PC-3 (cell line): ENCODE results near the gene CELF2.

ENCODE experiments used
- EZH2 ChIP-seq: fragments of 300-600 bp; sonication (generic); IDR thresholded peaks from one replicate; pipeline ENCODE4 v1.6.1; 2017; ENCODE audit warnings: antibody characterized with exemption, mild to moderate bottlenecking, low read length; ENCODE audit not compliant: unreplicated experiment
- EZH2phosphoT487 ChIP-seq: fragments of 300-600 bp; sonication (generic); IDR thresholded peaks from 2 replicates; pipeline ENCODE4 v1.6.1; 2018; ENCODE audit warnings: mild to moderate bottlenecking, antibody characterized with exemption, low read length, borderline replicate concordance
- TF ChIP-seq, protein P1 (sequence below): fragments of 300-600 bp; sonication (generic); conservative IDR thresholded peaks from 2 replicates; pipeline ENCODE4 v1.5.1; 2017; ENCODE audit warnings: antibody characterized with exemption, low read depth, mild to moderate bottlenecking, low read length

DNA sequence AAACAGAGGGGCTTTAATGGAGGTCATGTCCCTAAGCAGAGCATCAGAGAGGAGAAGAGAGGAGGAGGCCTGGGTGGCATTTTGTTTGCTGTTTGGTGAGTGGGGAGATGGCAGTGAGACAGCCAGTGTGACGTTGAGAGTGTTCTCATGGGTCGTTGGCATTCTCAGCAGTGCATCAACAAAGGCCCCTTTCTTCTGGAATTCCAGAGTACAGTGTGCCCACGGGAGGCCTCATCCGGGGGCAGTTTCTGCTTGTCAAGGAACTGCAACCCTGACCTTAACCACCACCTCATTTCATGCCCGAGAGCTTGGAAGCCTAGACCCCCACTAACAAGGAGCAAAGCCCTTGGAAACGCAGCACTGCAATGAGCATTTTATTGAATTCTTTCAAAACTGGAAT is 92.9 kb downstream of the CELF2 start:
- TF ChIP-seq, protein P1, sequence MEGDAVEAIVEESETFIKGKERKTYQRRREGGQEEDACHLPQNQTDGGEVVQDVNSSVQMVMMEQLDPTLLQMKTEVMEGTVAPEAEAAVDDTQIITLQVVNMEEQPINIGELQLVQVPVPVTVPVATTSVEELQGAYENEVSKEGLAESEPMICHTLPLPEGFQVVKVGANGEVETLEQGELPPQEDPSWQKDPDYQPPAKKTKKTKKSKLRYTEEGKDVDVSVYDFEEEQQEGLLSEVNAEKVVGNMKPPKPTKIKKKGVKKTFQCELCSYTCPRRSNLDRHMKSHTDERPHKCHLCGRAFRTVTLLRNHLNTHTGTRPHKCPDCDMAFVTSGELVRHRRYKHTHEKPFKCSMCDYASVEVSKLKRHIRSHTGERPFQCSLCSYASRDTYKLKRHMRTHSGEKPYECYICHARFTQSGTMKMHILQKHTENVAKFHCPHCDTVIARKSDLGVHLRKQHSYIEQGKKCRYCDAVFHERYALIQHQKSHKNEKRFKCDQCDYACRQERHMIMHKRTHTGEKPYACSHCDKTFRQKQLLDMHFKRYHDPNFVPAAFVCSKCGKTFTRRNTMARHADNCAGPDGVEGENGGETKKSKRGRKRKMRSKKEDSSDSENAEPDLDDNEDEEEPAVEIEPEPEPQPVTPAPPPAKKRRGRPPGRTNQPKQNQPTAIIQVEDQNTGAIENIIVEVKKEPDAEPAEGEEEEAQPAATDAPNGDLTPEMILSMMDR, result no peak
- TF ChIP-seq EZH2phosphoT487 (no peak), EZH2 (no peak)
